GM23338 (cell line): ENCODE results near the gene ZNF648. TPM values are rescaled to one million over a fixed set of nuclear protein-coding genes. Genes with fewer than 3 reads are reported as not detected.

Source experiments
- ATAC-seq: fragments of 200-7000 bp; cut with Tn5 transposase; 3 replicates; pipeline ENCODE4 v1.9.1; 2020
- DNase-seq: peaks from one replicate; pipeline ENCODE4 v3.0.0-alpha.2; 2015; ENCODE audit warnings: low spot score
- H2AFZ ChIP-seq: fragments of 200-600 bp; sonication (generic); 2 replicates; pipeline ENCODE4 v1.8.0; 2016; ENCODE audit warnings: antibody characterized with exemption, mild to moderate bottlenecking, moderate library complexity
- H3F3A ChIP-seq: fragments of 200-600 bp; sonication (generic); replicated peaks from 2 replicates; pipeline ENCODE4 v1.8.0; 2017; ENCODE audit warnings: antibody characterized with exemption, mixed run types, low read depth
- H3K27ac ChIP-seq: fragments of 200-600 bp; sonication (generic); 2 replicates; pipeline ENCODE4 v1.6.1; 2016; ENCODE audit warnings: low read depth
- H3K27me3 ChIP-seq: fragments of 200-600 bp; sonication (generic); 2 replicates; pipeline ENCODE4 v1.8.0; 2016; ENCODE audit warnings: mild to moderate bottlenecking, mixed run types, moderate library complexity; ENCODE audit not compliant: insufficient read depth
- H3K36me3 ChIP-seq: fragments of 200-600 bp; sonication (generic); 2 replicates; pipeline ENCODE4 v1.8.0; 2016; ENCODE audit warnings: mild to moderate bottlenecking; ENCODE audit not compliant: insufficient read depth
- H3K4me1 ChIP-seq: fragments of 200-600 bp; sonication (generic); 2 replicates; pipeline ENCODE4 v1.8.0; 2016; ENCODE audit warnings: mild to moderate bottlenecking, moderate library complexity; ENCODE audit not compliant: insufficient read depth
- H3K4me2 ChIP-seq: fragments of 200-600 bp; sonication (generic); 2 replicates; pipeline ENCODE4 v1.7.1; 2017; ENCODE audit warnings: mixed run types
- H3K4me3 ChIP-seq: fragments of 200-600 bp; sonication (generic); 2 replicates; pipeline ENCODE4 v1.6.1; 2016; ENCODE audit warnings: mixed run types
- H3K79me2 ChIP-seq: fragments of 200-600 bp; sonication (generic); replicated peaks from 2 replicates; pipeline ENCODE4 v1.8.0; 2017; ENCODE audit warnings: mild to moderate bottlenecking; ENCODE audit not compliant: insufficient read depth
- H3K9me2 ChIP-seq: fragments of 200-600 bp; sonication (generic); 2 replicates; pipeline ENCODE4 v1.8.0; 2017; ENCODE audit not compliant: insufficient read depth
- H4K20me1 ChIP-seq: fragments of 200-600 bp; sonication (generic); replicated peaks from 2 replicates; pipeline ENCODE4 v1.8.0; 2017; ENCODE audit warnings: mild to moderate bottlenecking; ENCODE audit not compliant: insufficient read depth
- H3K27ac Mint-ChIP-seq: 2 replicates; pipeline ENCODE4 v1.8.0; 2020; ENCODE audit warnings: inconsistent platforms, mild to moderate bottlenecking, moderate library complexity, mixed read lengths
- H3K27me3 Mint-ChIP-seq: 3 replicates; pipeline ENCODE4 v1.8.0; 2022; ENCODE audit warnings: low read depth, mild to moderate bottlenecking, moderate library complexity, mixed read lengths, inconsistent platforms; ENCODE audit not compliant: insufficient read depth, poor library complexity
- H3K36me3 Mint-ChIP-seq: 3 replicates; pipeline ENCODE4 v1.8.0; 2021; ENCODE audit warnings: low read depth, mild to moderate bottlenecking, inconsistent platforms, moderate library complexity, mixed read lengths
- H3K4me1 Mint-ChIP-seq: 3 replicates; pipeline ENCODE4 v1.8.0; 2020; ENCODE audit warnings: mild to moderate bottlenecking, inconsistent platforms, mixed read lengths
- H3K4me3 Mint-ChIP-seq: 3 replicates; pipeline ENCODE4 v1.8.0; 2021; ENCODE audit warnings: moderate library complexity, mild to moderate bottlenecking, inconsistent platforms, mixed read lengths
- H3K9me3 Mint-ChIP-seq: 3 replicates; pipeline ENCODE4 v1.8.0; 2020; ENCODE audit warnings: moderate library complexity, mild to moderate bottlenecking, inconsistent platforms, mixed read lengths
- CREB1 ChIP-seq: fragments of 250-450 bp; sonication (Bioruptor Pico); IDR thresholded peaks from 2 replicates; pipeline ENCODE4 v1.5.0; 2020; ENCODE audit warnings: low read depth, mild to moderate bottlenecking, moderate library complexity
- EZH2 ChIP-seq: fragments of 200-600 bp; sonication (generic); IDR thresholded peaks from one replicate; pipeline ENCODE4 v1.8.0; 2017; ENCODE audit warnings: antibody characterized with exemption, mild to moderate bottlenecking, low read depth; ENCODE audit not compliant: unreplicated experiment
- EZH2phosphoT487 ChIP-seq: fragments of 200-600 bp; sonication (generic); IDR thresholded peaks from one replicate; pipeline ENCODE4 v1.8.1; 2018; ENCODE audit warnings: antibody characterized with exemption; ENCODE audit not compliant: unreplicated experiment
- NANOG ChIP-seq: IDR thresholded peaks from 2 replicates; pipeline ENCODE4 v1.6.1; 2016; ENCODE audit warnings: antibody characterized with exemption, borderline replicate concordance
- STAT1 ChIP-seq: IDR thresholded peaks from one replicate; pipeline ENCODE4 v1.6.1; 2016; ENCODE audit warnings: antibody characterized with exemption; ENCODE audit not compliant: unreplicated experiment
- ZNF331 ChIP-seq: fragments of 250-450 bp; sonication (Bioruptor Pico); IDR thresholded peaks from 2 replicates; pipeline ENCODE4 v1.5.0; 2020; ENCODE audit warnings: low read depth, mild to moderate bottlenecking, moderate library complexity
- polyA plus RNA-seq: library from polyadenylated mRNA; unstranded; fragments of >200 nt; fragmentation: Nextera tagmentation; extraction: Ambion mirVana; gene quantifications from 2 replicates; pipeline ENCODE4 v1.2.1, GENCODE V29; 2016
- total RNA-seq: library from RNA; depleted of rRNA; stranded (reverse); fragments of >200 nt; shearing (Covaris generic); gene quantifications from 2 replicates; pipeline ENCODE4 v1.2.3, GENCODE V29; 2014
- TF ChIP-seq, protein P1 (sequence below), 2 experiments: fragments of 200-600 bp in 1 of 2; sonication (generic) in 1 of 2; conservative IDR thresholded peaks; 2 replicates each; pipeline versions ENCODE4 v1.5.1 to v1.6.1; 2016 to 2017; ENCODE audit warnings: antibody characterized with exemption in 2 of 2, low read depth in 2 of 2, mild to moderate bottlenecking in 2 of 2, moderate library complexity in 1 of 2
- TF ChIP-seq, protein P2 (sequence below): fragments of 250-450 bp; sonication (Bioruptor Pico); IDR thresholded peaks from 2 replicates; pipeline ENCODE4 v1.5.0; 2020; ENCODE audit warnings: mild to moderate bottlenecking, moderate library complexity

Gene ZNF648
- total and polyA plus RNA-seq, 2 experiments from 2014 or later: 0.24 to 1.2 TPM

DNA sequence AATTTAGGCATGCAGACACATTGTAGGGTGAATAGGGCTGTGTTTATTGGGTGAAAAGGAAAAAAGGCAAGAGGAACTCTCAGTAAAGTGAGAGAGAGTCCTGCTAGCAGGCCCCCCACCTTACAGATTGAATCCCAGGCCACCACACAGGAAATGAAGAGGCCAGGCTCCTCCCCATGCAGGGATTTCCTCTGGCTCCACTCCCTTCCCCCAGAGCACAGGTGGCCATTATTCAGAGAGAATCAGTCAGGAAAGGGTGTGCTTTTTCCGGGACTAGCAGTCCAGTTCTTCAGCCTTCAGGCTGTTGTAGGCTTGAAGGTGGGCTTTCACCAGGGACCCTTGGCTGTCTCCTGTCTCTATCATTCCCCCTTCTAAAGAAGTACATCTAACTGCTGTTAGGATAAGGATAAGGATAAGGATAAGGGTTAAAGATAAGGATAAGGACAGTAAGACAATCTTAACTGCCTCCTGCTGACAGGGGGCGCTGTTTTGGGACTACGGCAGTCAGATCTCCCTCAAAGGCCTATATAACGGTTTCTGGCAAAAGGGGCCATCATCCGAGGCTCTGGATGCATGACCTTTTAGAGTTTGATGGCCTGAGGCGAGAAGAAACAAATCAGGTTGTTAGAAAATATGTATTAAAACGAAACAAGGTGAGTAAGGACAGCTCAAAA is 26.3 kb downstream of the ZNF648 start:
- no peak for TF ChIP-seq NANOG
- TF ChIP-seq, protein P1, sequence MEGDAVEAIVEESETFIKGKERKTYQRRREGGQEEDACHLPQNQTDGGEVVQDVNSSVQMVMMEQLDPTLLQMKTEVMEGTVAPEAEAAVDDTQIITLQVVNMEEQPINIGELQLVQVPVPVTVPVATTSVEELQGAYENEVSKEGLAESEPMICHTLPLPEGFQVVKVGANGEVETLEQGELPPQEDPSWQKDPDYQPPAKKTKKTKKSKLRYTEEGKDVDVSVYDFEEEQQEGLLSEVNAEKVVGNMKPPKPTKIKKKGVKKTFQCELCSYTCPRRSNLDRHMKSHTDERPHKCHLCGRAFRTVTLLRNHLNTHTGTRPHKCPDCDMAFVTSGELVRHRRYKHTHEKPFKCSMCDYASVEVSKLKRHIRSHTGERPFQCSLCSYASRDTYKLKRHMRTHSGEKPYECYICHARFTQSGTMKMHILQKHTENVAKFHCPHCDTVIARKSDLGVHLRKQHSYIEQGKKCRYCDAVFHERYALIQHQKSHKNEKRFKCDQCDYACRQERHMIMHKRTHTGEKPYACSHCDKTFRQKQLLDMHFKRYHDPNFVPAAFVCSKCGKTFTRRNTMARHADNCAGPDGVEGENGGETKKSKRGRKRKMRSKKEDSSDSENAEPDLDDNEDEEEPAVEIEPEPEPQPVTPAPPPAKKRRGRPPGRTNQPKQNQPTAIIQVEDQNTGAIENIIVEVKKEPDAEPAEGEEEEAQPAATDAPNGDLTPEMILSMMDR (conservative IDR thresholded peaks at IDR 0.05; ENCODE audit: low read depth in 2 of 2): peak; percentile 68 to 76
- Mint-ChIP-seq H3K27ac (no peak overlapping the region), H3K36me3 (peaks cover 32% of the 10 kb centered on the region), H3K9me3 (peaks cover 50% of the 10 kb centered on the region), H3K4me3 (no peak overlapping the region), H3K4me1 (peaks cover 4% of the 10 kb centered on the region; the same call in 1 of the 3 replicates), H3K27me3 (peaks cover 2% of the 10 kb centered on the region)
- DNase-seq (peak; percentile 71), ATAC-seq (peak; percentile 50; the same call in 2 of the 3 replicates)
- 0 out of 2 replicates have a peak, but pooled peaks cover 3% of the 10 kb centered on the region for H3K4me1 ChIP-seq
- no peaks in the 10 kb centered on the region for H3F3A ChIP-seq
- no peaks in the 10 kb centered on the region for H4K20me1 ChIP-seq
- H3K36me3 ChIP-seq: peaks cover 13% of the 10 kb centered on the region
- no peaks in the 10 kb centered on the region for H3K9me2 ChIP-seq
- H3K27ac ChIP-seq: no peak overlapping the region
- H3K27me3 ChIP-seq: no peaks in the 10 kb centered on the region
- H3K4me3 ChIP-seq: no peak overlapping the region
- H3K79me2 ChIP-seq: no peaks in the 10 kb centered on the region
- H2AFZ ChIP-seq: peak overlapping the region; percentile 9; the same call in 1 of the 2 replicates
- H3K4me2 ChIP-seq: no peak overlapping the region

DNA sequence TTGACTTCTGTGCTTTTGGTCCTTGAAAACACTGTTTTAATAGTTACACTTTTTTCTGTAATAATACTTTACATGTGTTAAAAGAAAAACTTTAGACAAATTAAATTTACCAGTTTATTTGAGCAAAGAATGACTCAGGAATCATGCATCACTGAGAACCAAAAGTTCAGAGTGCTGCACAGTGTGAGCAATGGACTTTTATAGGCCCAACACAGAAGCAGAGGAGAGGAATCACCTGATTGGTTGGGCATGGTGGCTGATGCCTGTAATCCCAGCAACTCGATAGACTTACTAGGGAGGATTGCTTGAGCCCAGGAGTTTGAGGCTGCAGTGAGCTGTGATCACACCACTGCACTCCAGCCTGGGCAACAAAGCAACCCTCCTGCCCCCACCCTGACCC is 29.3 kb downstream of the ZNF648 start:
- H3K4me1 Mint-ChIP-seq: peaks cover 16% of the 10 kb centered on the region
- DNase-seq: no peak
- H3K27ac Mint-ChIP-seq: no peak overlapping the region
- Histone ChIP-seq H2AFZ (no peak overlapping the region), H3K36me3 (no peaks in the 10 kb centered on the region), H3K4me1 (peaks cover 13% of the 10 kb centered on the region; the same call in 1 of the 2 replicates), H3K27ac (no peak overlapping the region), H3K9me2 (no peaks in the 10 kb centered on the region), H3K27me3 (no peaks in the 10 kb centered on the region), H3F3A (peaks cover 4% of the 10 kb centered on the region; the same call in 1 of the 2 replicates), H4K20me1 (no peaks in the 10 kb centered on the region), H3K4me3 (no peak overlapping the region), H3K79me2 (peaks cover 10% of the 10 kb centered on the region), H3K4me2 (no peak overlapping the region)
- no peak for ATAC-seq
- H3K4me3 Mint-ChIP-seq: no peak overlapping the region
- peaks cover 22% of the 10 kb centered on the region for H3K9me3 Mint-ChIP-seq
- H3K36me3 Mint-ChIP-seq: peaks cover 16% of the 10 kb centered on the region
- H3K27me3 Mint-ChIP-seq: peaks cover 2% of the 10 kb centered on the region
- TF ChIP-seq, protein P2, sequence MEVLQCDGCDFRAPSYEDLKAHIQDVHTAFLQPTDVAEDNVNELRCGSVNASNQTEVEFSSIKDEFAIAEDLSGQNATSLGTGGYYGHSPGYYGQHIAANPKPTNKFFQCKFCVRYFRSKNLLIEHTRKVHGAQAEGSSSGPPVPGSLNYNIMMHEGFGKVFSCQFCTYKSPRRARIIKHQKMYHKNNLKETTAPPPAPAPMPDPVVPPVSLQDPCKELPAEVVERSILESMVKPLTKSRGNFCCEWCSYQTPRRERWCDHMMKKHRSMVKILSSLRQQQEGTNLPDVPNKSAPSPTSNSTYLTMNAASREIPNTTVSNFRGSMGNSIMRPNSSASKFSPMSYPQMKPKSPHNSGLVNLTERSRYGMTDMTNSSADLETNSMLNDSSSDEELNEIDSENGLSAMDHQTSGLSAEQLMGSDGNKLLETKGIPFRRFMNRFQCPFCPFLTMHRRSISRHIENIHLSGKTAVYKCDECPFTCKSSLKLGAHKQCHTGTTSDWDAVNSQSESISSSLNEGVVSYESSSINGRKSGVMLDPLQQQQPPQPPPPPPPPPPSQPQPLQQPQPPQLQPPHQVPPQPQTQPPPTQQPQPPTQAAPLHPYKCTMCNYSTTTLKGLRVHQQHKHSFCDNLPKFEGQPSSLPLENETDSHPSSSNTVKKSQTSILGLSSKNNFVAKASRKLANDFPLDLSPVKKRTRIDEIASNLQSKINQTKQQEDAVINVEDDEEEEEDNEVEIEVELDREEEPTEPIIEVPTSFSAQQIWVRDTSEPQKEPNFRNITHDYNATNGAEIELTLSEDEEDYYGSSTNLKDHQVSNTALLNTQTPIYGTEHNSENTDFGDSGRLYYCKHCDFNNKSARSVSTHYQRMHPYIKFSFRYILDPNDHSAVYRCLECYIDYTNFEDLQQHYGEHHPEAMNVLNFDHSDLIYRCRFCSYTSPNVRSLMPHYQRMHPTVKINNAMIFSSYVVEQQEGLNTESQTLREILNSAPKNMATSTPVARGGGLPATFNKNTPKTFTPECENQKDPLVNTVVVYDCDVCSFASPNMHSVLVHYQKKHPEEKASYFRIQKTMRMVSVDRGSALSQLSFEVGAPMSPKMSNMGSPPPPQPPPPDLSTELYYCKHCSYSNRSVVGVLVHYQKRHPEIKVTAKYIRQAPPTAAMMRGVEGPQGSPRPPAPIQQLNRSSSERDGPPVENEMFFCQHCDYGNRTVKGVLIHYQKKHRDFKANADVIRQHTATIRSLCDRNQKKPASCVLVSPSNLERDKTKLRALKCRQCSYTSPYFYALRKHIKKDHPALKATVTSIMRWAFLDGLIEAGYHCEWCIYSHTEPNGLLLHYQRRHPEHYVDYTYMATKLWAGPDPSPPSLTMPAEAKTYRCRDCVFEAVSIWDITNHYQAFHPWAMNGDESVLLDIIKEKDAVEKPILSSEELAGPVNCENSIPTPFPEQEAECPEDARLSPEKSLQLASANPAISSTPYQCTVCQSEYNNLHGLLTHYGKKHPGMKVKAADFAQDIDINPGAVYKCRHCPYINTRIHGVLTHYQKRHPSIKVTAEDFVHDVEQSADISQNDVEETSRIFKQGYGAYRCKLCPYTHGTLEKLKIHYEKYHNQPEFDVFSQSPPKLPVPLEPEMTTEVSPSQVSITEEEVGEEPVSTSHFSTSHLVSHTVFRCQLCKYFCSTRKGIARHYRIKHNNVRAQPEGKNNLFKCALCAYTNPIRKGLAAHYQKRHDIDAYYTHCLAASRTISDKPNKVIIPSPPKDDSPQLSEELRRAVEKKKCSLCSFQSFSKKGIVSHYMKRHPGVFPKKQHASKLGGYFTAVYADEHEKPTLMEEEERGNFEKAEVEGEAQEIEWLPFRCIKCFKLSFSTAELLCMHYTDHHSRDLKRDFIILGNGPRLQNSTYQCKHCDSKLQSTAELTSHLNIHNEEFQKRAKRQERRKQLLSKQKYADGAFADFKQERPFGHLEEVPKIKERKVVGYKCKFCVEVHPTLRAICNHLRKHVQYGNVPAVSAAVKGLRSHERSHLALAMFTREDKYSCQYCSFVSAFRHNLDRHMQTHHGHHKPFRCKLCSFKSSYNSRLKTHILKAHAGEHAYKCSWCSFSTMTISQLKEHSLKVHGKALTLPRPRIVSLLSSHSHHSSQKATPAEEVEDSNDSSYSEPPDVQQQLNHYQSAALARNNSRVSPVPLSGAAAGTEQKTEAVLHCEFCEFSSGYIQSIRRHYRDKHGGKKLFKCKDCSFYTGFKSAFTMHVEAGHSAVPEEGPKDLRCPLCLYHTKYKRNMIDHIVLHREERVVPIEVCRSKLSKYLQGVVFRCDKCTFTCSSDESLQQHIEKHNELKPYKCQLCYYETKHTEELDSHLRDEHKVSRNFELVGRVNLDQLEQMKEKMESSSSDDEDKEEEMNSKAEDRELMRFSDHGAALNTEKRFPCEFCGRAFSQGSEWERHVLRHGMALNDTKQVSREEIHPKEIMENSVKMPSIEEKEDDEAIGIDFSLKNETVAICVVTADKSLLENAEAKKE: no peak
- TF ChIP-seq EZH2 (no peak), STAT1 (no peak), CREB1 (CRISPR knock-in tag) (no peak), EZH2phosphoT487 (no peak), ZNF331 (no peak)
- TF ChIP-seq, protein P1 (conservative IDR thresholded peaks at IDR 0.05; ENCODE audit: low read depth in 2 of 2): no peak
